Activated CD4-positive, alpha-beta T cell treated with anti-CD3 and anti-CD28 coated beads, Interleukin-2, amount 10 ng/mL, durations not matched to agents 24 days and 14 days (primary cell): ENCODE results near the gene VPS35. TPM values are rescaled to one million over a fixed set of nuclear protein-coding genes. Genes with fewer than 3 reads are reported as not detected.
"Not testable (repeated sequence)": the region's sequence is repeated elsewhere in the genome, so short reads cannot be mapped to it uniquely, and the experiment has no call there.

Experiments
- DNase-seq: peaks from one replicate; pipeline ENCODE4 v3.0.0; 2022
- H3K27ac Mint-ChIP-seq: one replicate; pipeline ENCODE4 v1.8.0; 2022; ENCODE audit warnings: mild to moderate bottlenecking, mixed read lengths
- H3K27me3 Mint-ChIP-seq: one replicate; pipeline ENCODE4 v1.8.0; 2022; ENCODE audit warnings: mixed read lengths
- H3K36me3 Mint-ChIP-seq: one replicate; pipeline ENCODE4 v1.8.0; 2022; ENCODE audit warnings: low read depth, mild to moderate bottlenecking, mixed read lengths
- H3K4me1 Mint-ChIP-seq: one replicate; pipeline ENCODE4 v1.8.0; 2021; ENCODE audit warnings: mixed read lengths
- H3K4me3 Mint-ChIP-seq: one replicate; pipeline ENCODE4 v1.8.0; 2022; ENCODE audit warnings: mild to moderate bottlenecking, moderate library complexity, mixed read lengths
- H3K9me3 Mint-ChIP-seq: one replicate; pipeline ENCODE4 v1.8.0; 2021; ENCODE audit warnings: mixed read lengths
- intact Hi-C: fragments of 100-400 bp; cut with micrococcal nuclease; formaldehyde crosslinking; loops from one replicate; pipeline ENCODE4 v1.15.1; 2023
- total RNA-seq: library from RNA; stranded (reverse); gene quantifications from 2 replicates; pipeline ENCODE4 v1.2.3, GENCODE V29; 2022

The VPS35 gene
- total RNA-seq, 1 donor from 2014 or later = 89.6 TPM

- H3K27ac Mint-ChIP-seq = no peak overlapping the region
- peaks cover 4% of the 10 kb centered on the region for H3K4me1 Mint-ChIP-seq
- H3K36me3 Mint-ChIP-seq = peaks cover 40% of the 10 kb centered on the region
- no peak overlapping the region for H3K4me3 Mint-ChIP-seq
- no peaks in the 10 kb centered on the region for H3K27me3 Mint-ChIP-seq
- intact Hi-C loops = no loop called here
- no peaks in the 10 kb centered on the region for H3K9me3 Mint-ChIP-seq
- DNase-seq = no peak
Measured at GRCh38 chr16:46696957-46697356, 8.0 kb upstream of the VPS35 start.

DNA sequence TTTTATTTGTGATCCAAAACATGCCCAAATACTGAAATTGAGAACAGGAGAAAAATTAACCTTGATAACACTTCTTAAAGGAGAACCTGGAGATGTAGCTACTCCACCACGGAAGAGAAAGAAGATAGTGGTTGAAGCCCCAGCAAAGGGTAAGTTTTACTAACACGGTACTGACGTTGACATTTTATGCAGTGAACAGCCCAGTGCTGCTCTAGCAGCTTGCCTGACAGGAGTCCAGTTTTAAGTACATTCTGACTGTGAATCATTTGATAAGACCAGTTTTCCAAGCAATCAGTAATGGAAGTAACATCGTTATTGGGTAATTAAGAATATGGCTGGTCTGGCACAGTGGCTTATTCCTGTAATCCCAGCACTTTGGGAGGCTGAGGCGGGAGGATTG is 7.0 kb upstream of the VPS35 start:
- no peaks in the 10 kb centered on the region for H3K27me3 Mint-ChIP-seq
- DNase-seq = no peak
- peaks cover 45% of the 10 kb centered on the region for H3K36me3 Mint-ChIP-seq
- no peak overlapping the region for H3K27ac Mint-ChIP-seq
- H3K4me1 Mint-ChIP-seq = peaks cover 13% of the 10 kb centered on the region
- H3K4me3 Mint-ChIP-seq = no peak overlapping the region
- no peaks in the 10 kb centered on the region for H3K9me3 Mint-ChIP-seq
- intact Hi-C loops = no loop called here

- H3K4me3 Mint-ChIP-seq = no peak overlapping the region
- peak; percentile 53 for DNase-seq
- intact Hi-C loops = no loop called here
- H3K9me3 Mint-ChIP-seq = no peaks in the 10 kb centered on the region
- peaks cover 17% of the 10 kb centered on the region for H3K4me1 Mint-ChIP-seq
- H3K27me3 Mint-ChIP-seq = no peaks in the 10 kb centered on the region
- peaks cover 40% of the 10 kb centered on the region for H3K36me3 Mint-ChIP-seq
- H3K27ac Mint-ChIP-seq = no peak overlapping the region
Measured at GRCh38 chr16:46693598-46693997, 4.6 kb upstream of the VPS35 start.

- H3K27ac Mint-ChIP-seq = no peak overlapping the region
- intact Hi-C loops = no loop called here
- no peaks in the 10 kb centered on the region for H3K27me3 Mint-ChIP-seq
- peaks cover 30% of the 10 kb centered on the region for H3K36me3 Mint-ChIP-seq
- DNase-seq = peak; percentile 37
- H3K9me3 Mint-ChIP-seq = no peaks in the 10 kb centered on the region
- H3K4me3 Mint-ChIP-seq = no peak overlapping the region
- peaks cover 29% of the 10 kb centered on the region for H3K4me1 Mint-ChIP-seq
Measured at GRCh38 chr16:46691726-46692125, 2.7 kb upstream of the VPS35 start.

GRCh38 chr16:46690281-46691178 is 1.6 kb upstream of the VPS35 start:
- peak; percentile 62 for DNase-seq
- Mint-ChIP-seq H3K4me3 (no peak overlapping the region), H3K9me3 (no peaks in the 10 kb centered on the region), H3K4me1 (peaks cover 29% of the 10 kb centered on the region), H3K27ac (no peak overlapping the region), H3K27me3 (no peaks in the 10 kb centered on the region), H3K36me3 (peaks cover 22% of the 10 kb centered on the region)
- intact Hi-C loops = no loop called here

DNA sequence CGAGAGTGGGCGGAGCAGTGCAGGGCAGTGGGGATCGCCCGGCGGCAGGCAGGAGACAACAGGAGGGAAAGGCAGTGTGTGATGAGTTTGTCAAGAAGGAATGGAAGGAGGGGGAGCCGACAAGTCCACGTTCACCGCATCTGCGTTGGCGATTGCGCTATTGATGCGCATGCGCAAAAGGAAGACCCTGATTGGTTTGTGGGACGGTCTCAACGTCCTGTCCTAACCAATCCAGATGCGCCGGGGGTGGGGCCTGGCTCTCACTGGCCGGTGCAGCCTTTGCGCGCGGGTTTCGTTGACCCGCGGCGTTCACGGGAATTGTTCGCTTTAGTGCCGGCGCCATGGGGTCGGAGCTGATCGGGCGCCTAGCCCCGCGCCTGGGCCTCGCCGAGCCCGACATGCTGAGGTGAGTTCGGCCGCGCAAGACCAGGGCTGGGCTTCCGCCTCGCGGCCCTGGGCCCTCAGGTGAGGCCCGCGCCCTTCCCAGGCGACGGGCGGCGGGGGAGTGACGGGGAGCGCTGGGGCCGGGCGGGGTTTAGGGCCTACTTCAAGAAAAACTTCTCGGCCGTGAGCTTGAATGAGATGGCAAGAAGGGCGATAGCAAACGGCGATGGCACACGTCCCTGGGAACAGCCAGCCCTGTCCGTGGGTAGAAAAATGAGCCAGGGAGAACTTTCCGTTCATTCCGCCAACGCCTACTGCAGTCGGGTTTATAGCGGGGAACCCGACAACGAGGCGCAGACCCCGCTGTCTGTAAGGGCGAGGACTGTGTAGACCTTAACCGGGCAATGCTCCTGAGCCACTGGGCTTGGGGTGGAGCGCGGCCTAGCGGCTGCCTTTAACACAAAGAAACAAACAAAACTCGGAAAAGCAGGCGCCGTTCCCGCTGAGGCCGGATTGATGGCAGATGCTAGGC is 645 bp upstream of the VPS35 start, which contains the start of gene ORC6:
Gene ORC6, plus strand, starts transcription at position 295 of the 916 bp plus-strand sequence. Its CDS starts 47 bp downstream, at position 342.
- Mint-ChIP-seq H3K9me3 (no peaks in the 10 kb centered on the region), H3K4me3 (no peak within 1 kb of the TSS), H3K36me3 (peaks cover 13% of the 10 kb centered on the region), H3K27me3 (no peaks in the 10 kb centered on the region), H3K27ac (no peak within 1 kb of the TSS), H3K4me1 (peaks cover 34% of the 10 kb centered on the region)
- intact Hi-C loops = loop anchor here (1.0 to 5.0 kb wide), 8 partner anchors 16 to 773 kb away; partner anchors contain the start of genes C16orf87, DNAJA2, GPT2 and ITFG1
- DNase-seq = peak; percentile 99

DNA sequence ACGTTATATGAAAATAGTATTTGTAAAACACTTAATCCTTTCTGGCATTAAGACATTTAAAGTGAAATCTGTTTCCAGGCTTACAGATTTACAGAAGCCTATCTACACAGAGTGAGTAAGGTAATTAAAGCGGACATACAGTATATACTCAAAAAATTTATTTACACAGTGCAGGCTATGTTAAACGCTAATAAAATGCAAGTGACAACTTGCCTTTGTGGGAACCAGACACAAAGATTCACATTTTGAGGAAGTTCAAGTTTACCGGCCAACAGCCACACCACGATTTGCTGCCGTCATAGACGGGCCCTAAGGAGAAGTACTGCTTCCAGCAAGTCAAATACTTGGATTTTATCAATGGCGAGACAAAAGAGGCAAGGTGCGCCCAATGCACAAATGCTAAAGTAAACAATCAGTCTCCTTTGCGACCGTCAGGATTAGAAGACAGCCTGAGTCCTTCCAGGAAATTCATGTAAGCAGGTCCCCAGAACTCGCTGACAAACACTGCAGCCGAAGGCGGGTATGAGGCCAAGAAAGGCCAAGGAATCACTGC is 801 bp downstream of the VPS35 start:
- H3K9me3 Mint-ChIP-seq = no peaks in the 10 kb centered on the region
- DNase-seq = no peak
- peaks cover 13% of the 10 kb centered on the region for H3K36me3 Mint-ChIP-seq
- intact Hi-C loops = loop anchor here (2.0 to 5.0 kb wide), 3 partner anchors 219 to 774 kb away; partner anchors contain the start of genes ITFG1, NETO2 and PHKB
- H3K4me3 Mint-ChIP-seq = no peak overlapping the region
- H3K27me3 Mint-ChIP-seq = no peaks in the 10 kb centered on the region
- H3K27ac Mint-ChIP-seq = no peak overlapping the region
- H3K4me1 Mint-ChIP-seq = peaks cover 39% of the 10 kb centered on the region

DNA sequence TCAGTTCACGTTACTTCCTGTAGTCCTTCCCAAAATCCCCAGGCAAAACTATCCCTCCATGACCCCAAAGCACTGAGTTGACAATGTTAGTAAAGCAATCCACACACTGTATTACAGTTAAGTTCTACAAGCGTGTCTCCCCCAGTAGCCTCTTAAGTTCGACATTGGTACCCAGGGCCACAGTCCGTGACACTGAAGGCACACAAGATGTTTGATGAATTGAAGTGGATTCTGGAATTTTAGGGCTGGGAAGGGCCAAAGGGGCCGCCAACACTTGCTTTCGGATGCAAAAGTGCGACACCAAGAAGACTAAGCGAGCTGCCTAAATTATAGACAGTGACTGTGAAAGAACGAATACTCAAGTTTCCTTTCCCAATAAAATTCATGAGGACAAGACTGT is 1.5 kb downstream of the VPS35 start:
- H3K27me3 Mint-ChIP-seq = no peaks in the 10 kb centered on the region
- peaks cover 11% of the 10 kb centered on the region for H3K36me3 Mint-ChIP-seq
- H3K9me3 Mint-ChIP-seq = no peaks in the 10 kb centered on the region
- intact Hi-C loops = loop anchor here (5.0 kb wide), 2 partner anchors 220 to 775 kb away; partner anchors contain the start of genes ITFG1 and PHKB
- DNase-seq = peak; percentile 59
- no peak overlapping the region for H3K27ac Mint-ChIP-seq
- H3K4me1 Mint-ChIP-seq = peaks cover 40% of the 10 kb centered on the region
- H3K4me3 Mint-ChIP-seq = no peak overlapping the region

GRCh38 chr16:46686815-46687473 is 2.0 kb downstream of the VPS35 start:
- Mint-ChIP-seq H3K27me3 (no peaks in the 10 kb centered on the region), H3K4me3 (no peak overlapping the region), H3K27ac (no peak overlapping the region), H3K4me1 (peaks cover 37% of the 10 kb centered on the region), H3K9me3 (no peaks in the 10 kb centered on the region), H3K36me3 (peaks cover 7% of the 10 kb centered on the region)
- DNase-seq = peak; percentile 17
- intact Hi-C loops = loop anchor here (5.0 kb wide), 2 partner anchors 220 to 775 kb away; partner anchors contain the start of genes ITFG1 and PHKB

- Mint-ChIP-seq H3K4me1 (peaks cover 13% of the 10 kb centered on the region), H3K36me3 (peaks cover 30% of the 10 kb centered on the region)
- DNase-seq, H3K27me3 Mint-ChIP-seq, intact Hi-C loops, H3K9me3 Mint-ChIP-seq, H3K4me3 Mint-ChIP-seq, H3K27ac Mint-ChIP-seq: not testable (repeated sequence)
Measured at GRCh38 chr16:46681867-46682266, 7.1 kb downstream of the VPS35 start.

DNA sequence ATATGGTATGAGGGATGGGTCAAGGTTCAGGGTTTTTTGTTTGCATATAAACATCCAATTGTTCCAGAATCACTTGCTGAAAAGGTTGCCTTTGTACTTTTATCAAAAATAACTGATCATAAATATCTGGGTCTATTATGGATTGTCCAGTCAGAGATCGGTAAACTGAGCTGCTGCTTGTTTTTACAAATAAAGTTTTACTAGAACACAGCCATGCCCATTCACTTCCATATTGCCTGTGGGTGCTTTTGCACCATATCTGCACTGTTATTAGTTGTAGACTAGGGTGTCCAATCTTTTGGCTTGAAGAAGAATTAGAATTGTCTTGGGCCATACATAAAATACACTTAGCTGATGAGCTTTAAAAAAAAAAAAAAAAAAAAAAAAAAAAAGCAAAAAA is 11.0 kb downstream of the VPS35 start:
- H3K27me3 Mint-ChIP-seq, DNase-seq, intact Hi-C loops, H3K4me3 Mint-ChIP-seq, H3K27ac Mint-ChIP-seq, H3K4me1 Mint-ChIP-seq, H3K9me3 Mint-ChIP-seq: not testable (repeated sequence)
- peaks cover 49% of the 10 kb centered on the region for H3K36me3 Mint-ChIP-seq

GRCh38 chr16:46673320-46674013 is 15.5 kb downstream of the VPS35 start:
- peak; percentile 84 for DNase-seq
- peaks cover 51% of the 10 kb centered on the region for H3K36me3 Mint-ChIP-seq
- intact Hi-C loops = loop anchor here (1.0 kb wide), 3 partner anchors 16 to 256 kb away; partner anchors contain the start of genes ORC6 and VPS35
- no peak overlapping the region for H3K4me3 Mint-ChIP-seq
- peaks cover 3% of the 10 kb centered on the region for H3K4me1 Mint-ChIP-seq
- no peaks in the 10 kb centered on the region for H3K27me3 Mint-ChIP-seq
- no peak overlapping the region for H3K27ac Mint-ChIP-seq
- H3K9me3 Mint-ChIP-seq = no peaks in the 10 kb centered on the region
